ENCODE data around the gene TNFRSF1A.

TNFRSF1A gene

DNA sequence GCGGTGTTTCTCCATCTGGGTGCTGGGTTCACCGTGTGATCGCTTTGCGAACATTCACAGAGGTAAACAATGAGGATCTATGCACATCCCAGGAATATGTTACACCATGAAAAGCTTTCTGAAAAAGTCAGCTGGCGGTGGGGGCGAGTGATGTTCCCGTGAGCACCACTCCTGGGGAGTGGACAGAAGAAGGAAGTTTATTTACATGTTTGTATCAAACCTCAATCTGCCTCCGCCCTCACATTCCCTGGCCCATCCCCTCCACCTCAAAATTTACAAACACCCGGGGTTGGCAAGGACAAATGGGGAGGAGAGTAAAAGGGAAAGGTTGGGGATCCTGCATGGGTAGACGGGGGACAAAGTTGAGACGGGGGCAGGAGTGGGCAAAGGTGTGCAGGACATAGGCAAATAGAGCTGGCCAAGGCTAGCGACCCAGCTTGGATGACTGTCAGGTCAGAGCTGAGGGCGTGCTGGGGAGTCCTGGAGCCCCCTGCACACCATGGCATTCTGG lies 6.9 kb downstream of the TNFRSF1A start:
- no peak overlapping the region for H2AFZ ChIP-seq (ENCODE audit: low read depth, low read length, severe bottlenecking)
- H3K4me3 ChIP-seq (ENCODE audit: insufficient read depth, low read length, poor library complexity, severe bottlenecking), result no peak overlapping the region
- H3K9me2 ChIP-seq (replicated peaks; ENCODE audit: insufficient read depth, low read length), result no peaks in the 10 kb centered on the region
- H3K27ac ChIP-seq (ENCODE audit: low read depth, low read length), result no peak overlapping the region
- H3K36me3 ChIP-seq (ENCODE audit: low read length), result no peaks in the 10 kb centered on the region
- TF ChIP-seq, protein P1, sequence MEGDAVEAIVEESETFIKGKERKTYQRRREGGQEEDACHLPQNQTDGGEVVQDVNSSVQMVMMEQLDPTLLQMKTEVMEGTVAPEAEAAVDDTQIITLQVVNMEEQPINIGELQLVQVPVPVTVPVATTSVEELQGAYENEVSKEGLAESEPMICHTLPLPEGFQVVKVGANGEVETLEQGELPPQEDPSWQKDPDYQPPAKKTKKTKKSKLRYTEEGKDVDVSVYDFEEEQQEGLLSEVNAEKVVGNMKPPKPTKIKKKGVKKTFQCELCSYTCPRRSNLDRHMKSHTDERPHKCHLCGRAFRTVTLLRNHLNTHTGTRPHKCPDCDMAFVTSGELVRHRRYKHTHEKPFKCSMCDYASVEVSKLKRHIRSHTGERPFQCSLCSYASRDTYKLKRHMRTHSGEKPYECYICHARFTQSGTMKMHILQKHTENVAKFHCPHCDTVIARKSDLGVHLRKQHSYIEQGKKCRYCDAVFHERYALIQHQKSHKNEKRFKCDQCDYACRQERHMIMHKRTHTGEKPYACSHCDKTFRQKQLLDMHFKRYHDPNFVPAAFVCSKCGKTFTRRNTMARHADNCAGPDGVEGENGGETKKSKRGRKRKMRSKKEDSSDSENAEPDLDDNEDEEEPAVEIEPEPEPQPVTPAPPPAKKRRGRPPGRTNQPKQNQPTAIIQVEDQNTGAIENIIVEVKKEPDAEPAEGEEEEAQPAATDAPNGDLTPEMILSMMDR (IDR thresholded peaks at IDR 0.05; ENCODE audit: insufficient read depth, low read length, poor library complexity, severe bottlenecking), result no peak
- no peak for TF ChIP-seq EZH2phosphoT487 (conservative IDR thresholded peaks at IDR 0.05; ENCODE audit: low read length)
- H3K9me3 ChIP-seq (ENCODE audit: insufficient read depth, low read length), result no peaks in the 10 kb centered on the region
- H4K20me1 ChIP-seq (ENCODE audit: low read depth, low read length), result no peaks in the 10 kb centered on the region
- H3K79me2 ChIP-seq (ENCODE audit: insufficient read depth, low read length), result no peaks in the 10 kb centered on the region
- no peaks in the 10 kb centered on the region for H3F3A ChIP-seq (ENCODE audit: insufficient read depth)
- H3K4me2 ChIP-seq (ENCODE audit: low read depth, low read length, poor library complexity, severe bottlenecking), result no peak overlapping the region
- H3K9ac ChIP-seq (ENCODE audit: low read length), result no peak overlapping the region
- no peaks in the 10 kb centered on the region for H3K27me3 ChIP-seq (ENCODE audit: low read length)

DNA sequence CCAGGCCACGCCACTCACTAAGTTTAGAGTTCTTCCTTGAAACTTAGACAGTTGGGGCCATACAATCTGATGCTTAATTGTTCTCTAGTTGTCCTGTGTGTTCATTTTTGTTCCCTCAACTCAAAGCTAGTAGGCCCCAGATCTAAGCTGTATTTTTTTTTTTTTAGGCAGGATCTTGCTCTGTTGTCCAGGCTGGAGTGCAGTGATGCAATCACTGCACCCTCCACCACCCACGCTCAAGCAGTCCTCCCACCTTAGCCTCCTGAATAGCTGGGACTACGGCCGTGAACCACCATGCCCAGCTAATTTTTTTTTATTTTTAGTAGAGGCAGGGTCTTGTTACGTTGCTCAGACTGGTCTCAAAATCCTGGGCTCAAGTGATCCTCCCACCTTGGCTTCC lies 7.5 kb downstream of the TNFRSF1A start:
- Histone ChIP-seq H3K4me2 (ENCODE audit: low read depth, low read length, poor library complexity, severe bottlenecking) (no peak overlapping the region), H3K9me2 (replicated peaks; ENCODE audit: insufficient read depth, low read length) (no peaks in the 10 kb centered on the region), H3K79me2 (ENCODE audit: insufficient read depth, low read length) (no peaks in the 10 kb centered on the region), H3K27ac (ENCODE audit: low read depth, low read length) (no peak overlapping the region), H2AFZ (ENCODE audit: low read depth, low read length, severe bottlenecking) (no peak overlapping the region), H4K20me1 (ENCODE audit: low read depth, low read length) (no peaks in the 10 kb centered on the region), H3K27me3 (ENCODE audit: low read length) (no peaks in the 10 kb centered on the region), H3K4me3 (ENCODE audit: insufficient read depth, low read length, poor library complexity, severe bottlenecking) (no peak overlapping the region), H3F3A (ENCODE audit: insufficient read depth) (no peaks in the 10 kb centered on the region), H3K36me3 (ENCODE audit: low read length) (no peaks in the 10 kb centered on the region), H3K9me3 (ENCODE audit: insufficient read depth, low read length) (no peaks in the 10 kb centered on the region), H3K9ac (ENCODE audit: low read length) (no peak overlapping the region)
- no peak for TF ChIP-seq EZH2phosphoT487 (conservative IDR thresholded peaks at IDR 0.05; ENCODE audit: low read length)
- TF ChIP-seq, protein P1 (IDR thresholded peaks at IDR 0.05; ENCODE audit: insufficient read depth, low read length, poor library complexity, severe bottlenecking), result no peak

GRCh38 chr12:6333566-6333965 lies 8.3 kb downstream of the TNFRSF1A start:
- Histone ChIP-seq H3K27me3 (ENCODE audit: low read length) (no peaks in the 10 kb centered on the region), H3K9ac (ENCODE audit: low read length) (no peak overlapping the region), H3K9me3 (ENCODE audit: insufficient read depth, low read length) (no peaks in the 10 kb centered on the region), H3K9me2 (replicated peaks; ENCODE audit: insufficient read depth, low read length) (no peaks in the 10 kb centered on the region), H3K79me2 (ENCODE audit: insufficient read depth, low read length) (no peaks in the 10 kb centered on the region), H2AFZ (ENCODE audit: low read depth, low read length, severe bottlenecking) (no peak overlapping the region), H4K20me1 (ENCODE audit: low read depth, low read length) (no peaks in the 10 kb centered on the region), H3K4me3 (ENCODE audit: insufficient read depth, low read length, poor library complexity, severe bottlenecking) (no peak overlapping the region), H3K36me3 (ENCODE audit: low read length) (no peaks in the 10 kb centered on the region), H3K4me2 (ENCODE audit: low read depth, low read length, poor library complexity, severe bottlenecking) (no peak overlapping the region), H3F3A (ENCODE audit: insufficient read depth) (no peaks in the 10 kb centered on the region), H3K27ac (ENCODE audit: low read depth, low read length) (no peak overlapping the region)
- TF ChIP-seq, protein P1 (IDR thresholded peaks at IDR 0.05; ENCODE audit: insufficient read depth, low read length, poor library complexity, severe bottlenecking), result no peak
- TF ChIP-seq EZH2phosphoT487 (conservative IDR thresholded peaks at IDR 0.05; ENCODE audit: low read length), result no peak

Measured in SU-DHL-6 (cell line).